Measurements from ENCODE around the gene SWAP70.

GRCh38 chr11:9756461-9756860 is 92.6 kb downstream of the SWAP70 start:
- TF ChIP-seq POLR2A (IDR thresholded peaks at IDR 0.05) = no peak
- TF ChIP-seq, protein P1, sequence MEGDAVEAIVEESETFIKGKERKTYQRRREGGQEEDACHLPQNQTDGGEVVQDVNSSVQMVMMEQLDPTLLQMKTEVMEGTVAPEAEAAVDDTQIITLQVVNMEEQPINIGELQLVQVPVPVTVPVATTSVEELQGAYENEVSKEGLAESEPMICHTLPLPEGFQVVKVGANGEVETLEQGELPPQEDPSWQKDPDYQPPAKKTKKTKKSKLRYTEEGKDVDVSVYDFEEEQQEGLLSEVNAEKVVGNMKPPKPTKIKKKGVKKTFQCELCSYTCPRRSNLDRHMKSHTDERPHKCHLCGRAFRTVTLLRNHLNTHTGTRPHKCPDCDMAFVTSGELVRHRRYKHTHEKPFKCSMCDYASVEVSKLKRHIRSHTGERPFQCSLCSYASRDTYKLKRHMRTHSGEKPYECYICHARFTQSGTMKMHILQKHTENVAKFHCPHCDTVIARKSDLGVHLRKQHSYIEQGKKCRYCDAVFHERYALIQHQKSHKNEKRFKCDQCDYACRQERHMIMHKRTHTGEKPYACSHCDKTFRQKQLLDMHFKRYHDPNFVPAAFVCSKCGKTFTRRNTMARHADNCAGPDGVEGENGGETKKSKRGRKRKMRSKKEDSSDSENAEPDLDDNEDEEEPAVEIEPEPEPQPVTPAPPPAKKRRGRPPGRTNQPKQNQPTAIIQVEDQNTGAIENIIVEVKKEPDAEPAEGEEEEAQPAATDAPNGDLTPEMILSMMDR (IDR thresholded peaks at IDR 0.05 in 8 of 11, conservative IDR thresholded peaks at IDR 0.05 in 3 of 11) = no peak

All from spleen (tissue), 7 donors.